NOMO-1 (cell line): ENCODE measurements around the gene F7.
A peak's percentile ranks its signal among the peaks of the same experiment; 100 is the strongest.
"Not testable (repeated sequence)": the region's sequence is repeated elsewhere in the genome, so short reads cannot be mapped to it uniquely, and the experiment has no call there.

Source experiments
- DNase-seq, 2 experiments: peaks; one replicate each; lab custom pipeline; 2025; ENCODE audit not compliant: unreplicated experiment in 2 of 2; lab: John Stamatoyannopoulos, UW

The F7 gene

DNA sequence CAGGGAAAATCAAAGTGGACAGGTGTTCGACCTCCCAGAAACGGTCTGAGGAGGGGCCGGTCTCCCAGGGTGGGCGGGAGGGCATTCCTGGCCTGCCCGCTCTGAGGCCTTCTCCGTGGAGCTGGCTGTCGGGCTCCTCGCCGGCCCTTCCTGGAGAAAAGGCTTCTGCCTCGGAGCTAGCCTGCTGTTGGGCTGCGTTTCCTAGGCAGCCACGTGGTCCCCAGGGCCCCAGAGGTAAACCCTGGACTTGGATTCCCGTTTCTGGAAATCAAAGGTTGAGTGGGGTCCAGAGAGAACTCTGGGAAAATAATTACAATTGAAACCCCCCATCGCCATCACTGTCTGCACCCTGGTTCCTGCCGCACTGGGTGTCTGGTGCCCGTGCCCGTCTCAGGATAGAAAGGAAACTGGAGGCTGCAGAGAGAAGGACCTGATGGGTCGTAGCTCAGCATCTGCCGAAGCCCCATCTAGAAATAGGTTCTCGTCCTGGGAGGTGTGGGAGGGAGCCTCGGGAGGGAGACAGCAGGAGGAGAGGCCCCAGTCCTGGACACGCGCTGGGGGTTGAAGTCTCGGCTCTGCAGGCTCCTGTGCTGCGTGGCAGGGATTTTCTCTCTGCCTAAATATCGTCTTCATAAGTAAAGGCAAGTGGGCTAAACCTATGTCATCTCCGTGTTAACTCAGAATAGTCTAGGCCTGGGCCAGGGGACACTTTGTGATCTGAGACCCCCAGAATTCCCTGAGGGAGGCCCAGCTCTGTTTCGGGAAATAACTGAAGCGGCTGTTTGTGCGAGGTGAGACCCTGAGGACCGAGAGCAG is 45.2 kb downstream of the F7 start:
- DNase-seq, result no peak

DNA sequence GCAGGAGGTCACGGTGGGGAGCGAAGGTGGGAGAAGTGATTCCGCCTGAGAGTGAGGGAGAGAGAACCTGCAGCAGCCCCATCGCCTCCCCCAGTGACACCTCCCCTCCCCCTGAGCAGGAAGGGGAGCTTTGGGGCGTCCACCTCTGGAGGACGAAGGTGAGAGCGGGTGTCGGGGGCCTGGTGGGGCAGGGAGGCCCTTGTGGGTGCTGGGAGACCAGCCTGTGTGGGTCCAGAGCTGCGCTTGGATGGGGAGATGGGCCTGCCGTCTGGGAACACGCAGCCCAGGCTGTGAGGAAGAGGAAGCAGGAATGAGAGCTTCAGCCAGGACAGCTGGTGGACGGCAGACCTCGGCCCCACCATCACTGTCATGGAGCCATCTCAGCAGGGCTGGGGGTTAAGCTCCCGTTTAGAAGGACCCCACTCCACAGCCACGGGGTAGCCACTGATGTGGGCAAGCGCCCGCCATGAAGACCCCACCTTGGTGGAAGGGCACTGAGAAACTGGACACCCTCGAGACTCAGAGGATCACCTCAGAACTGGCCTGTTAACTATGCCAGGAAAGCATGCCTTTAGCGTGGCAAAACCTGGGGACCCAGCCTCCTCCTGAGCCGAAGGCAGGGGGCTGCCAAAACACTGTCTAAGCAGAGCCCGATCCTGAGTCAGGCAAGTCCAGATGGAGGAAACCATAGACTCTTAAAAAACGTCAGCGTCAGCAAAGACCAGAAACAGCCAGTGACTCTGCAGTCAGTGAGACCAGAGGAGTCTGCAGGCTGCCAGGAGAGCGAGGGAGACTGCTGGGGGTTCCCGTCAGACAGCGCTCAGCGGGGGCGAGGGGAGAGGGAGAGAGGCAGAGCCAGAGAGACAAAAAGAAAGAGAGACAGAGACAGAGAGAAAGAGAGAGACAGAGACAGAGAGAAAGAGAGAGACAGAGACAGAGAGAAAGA is 46.4 kb downstream of the F7 start:
- no peak for DNase-seq

DNA sequence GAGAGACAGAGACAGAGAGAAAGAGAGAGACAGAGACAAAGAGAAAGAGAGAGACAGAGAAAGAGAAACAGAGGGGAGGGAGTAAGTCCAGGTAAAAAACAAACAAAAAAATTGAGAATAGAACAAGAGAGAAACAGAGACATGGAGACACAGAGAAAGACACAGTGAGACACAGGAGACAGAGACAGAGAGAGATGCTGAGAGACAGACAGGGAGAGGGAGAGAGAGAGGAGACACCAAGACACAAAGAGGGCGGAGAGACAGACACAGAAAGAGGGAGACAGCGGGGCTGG is 47.0 kb downstream of the F7 start:
- no peak for DNase-seq

DNA sequence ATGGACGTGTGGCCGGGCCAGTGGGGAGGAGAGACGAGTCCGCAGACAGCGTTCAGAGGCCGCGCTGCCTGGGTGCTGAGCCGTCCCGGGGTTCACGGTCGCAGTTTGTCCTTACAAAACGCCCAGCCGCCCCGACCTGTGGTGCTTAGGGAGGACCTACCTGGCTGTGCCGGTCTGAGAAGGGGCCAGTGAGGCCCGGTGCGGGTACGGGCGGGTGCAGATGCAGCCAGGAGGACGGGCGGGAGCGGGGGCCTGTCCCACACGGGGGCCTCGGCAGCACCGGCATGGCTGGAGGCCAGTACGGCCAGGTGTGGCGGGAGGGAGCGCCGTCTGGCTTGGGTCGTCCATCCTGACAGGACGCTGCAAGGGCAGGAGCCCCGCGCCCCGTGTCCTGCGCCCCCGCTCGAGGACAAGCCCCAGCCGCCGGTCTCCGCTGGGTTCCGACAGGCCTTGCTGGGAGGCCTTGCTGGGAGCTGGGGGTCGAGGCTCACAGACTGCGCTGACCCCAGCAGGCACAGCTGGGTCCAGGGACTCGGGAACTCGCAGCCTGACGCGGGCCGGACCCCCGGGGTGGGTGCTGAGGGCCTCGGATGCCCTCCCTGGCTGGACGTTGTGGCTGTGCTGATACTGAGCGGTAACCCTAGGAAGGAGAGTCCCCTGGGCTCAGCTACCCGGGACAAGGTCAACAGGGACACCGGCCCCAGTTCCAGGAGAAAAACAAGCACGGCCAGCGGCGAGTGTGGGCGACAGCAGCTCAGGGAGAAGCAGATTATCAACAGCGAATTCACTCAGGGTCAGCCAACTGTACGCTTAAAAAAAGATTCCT is 47.6 kb downstream of the F7 start:
- DNase-seq, result no peak

DNA sequence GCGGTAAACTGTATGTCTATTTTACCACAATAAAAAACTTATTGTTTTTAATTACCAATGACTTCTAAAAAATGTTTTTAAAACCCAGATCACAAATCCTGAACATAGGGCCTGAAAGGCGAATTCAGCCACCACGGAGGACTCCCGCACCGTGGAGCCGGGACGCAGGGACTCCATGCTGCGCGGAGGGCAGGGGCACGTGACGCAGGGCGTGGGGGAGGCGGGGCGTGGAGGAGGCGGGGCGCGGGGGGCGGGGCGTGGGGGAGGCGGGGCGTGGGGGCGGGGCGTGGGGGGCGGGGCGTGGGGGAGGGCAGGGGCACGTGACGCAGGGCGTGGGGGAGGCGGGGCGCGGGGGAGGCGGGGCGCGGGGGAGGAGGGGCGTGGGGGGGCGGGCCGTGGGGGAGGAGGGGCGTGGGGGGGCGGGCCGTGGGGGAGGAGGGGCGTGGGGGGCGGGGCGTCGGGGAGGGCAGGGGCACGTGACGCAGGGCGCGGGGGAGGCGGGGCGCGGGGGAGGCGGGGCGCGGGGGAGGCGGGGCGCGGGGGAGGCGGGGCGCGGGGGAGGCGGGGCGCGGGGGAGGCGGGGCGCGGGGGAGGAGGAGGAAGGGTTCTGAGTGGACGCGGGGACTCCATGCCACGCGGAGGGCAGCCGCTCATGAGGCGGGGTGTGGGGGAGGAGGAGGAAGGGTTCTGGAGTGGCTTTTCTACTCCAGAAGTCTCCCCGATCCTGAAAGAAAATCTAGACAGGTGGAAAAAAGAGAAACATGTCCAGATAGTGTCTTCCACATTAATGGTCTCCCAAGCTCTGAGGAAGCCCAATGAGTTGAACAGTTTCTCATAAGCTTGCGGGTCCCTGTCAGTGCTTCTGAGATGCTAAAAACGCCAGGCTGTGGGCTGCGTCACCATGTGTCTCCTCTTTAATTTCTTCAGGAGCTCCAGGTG is 48.5 kb downstream of the F7 start:
- peak; percentile 22 to 58 for DNase-seq

DNA sequence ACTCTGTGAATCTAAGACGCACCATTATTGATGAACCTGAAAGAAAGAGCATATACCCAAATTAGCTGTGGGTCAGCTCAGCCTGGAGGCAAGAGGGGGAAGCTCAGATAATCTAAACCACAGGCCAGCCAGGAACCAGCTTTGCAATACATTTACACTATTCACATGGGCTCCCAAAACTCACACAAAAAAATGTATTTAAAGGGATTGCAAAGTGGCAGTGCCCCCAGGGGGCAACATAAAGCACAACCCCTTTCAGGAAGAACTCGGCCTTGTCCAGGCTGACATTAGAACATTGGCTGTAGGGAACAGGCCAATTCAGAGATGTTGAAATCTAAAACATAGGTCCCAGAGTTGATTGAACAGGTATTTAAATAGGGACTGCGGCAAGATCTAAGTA is 49.6 kb downstream of the F7 start:
- peak in 1 of 2 experiments; percentile 2 for DNase-seq

DNA sequence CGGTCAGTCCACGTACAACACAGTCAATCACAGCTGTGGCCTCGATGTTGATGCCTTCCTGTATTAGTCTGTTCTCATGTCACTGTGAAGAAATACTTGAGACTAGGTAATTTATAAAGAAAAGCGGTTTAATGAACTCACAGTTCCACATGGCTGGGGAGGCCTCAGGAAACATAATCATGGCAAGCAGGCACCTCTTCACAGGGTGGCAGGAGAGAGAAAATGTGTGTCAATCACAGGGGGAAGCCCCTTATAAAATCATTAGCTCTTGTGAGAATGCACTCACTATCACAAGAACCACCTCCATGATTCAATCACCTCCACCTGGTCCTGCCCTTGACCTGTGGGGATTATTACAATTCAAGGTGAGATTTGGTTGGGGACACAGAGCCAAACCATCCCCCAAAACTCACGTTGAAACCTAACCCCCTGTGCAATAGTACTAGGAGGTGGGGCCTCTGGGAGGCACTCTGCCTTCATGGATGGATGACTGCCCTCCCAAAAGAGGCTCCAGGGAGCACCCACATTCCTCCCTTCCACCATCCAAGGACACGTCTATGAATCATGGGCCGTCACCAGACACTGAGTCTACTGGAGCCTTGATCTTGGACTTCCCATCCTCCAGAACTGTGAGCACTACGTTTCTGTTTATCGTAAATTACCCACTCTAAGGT is 50.5 kb downstream of the F7 start:
- no peak for DNase-seq

DNA sequence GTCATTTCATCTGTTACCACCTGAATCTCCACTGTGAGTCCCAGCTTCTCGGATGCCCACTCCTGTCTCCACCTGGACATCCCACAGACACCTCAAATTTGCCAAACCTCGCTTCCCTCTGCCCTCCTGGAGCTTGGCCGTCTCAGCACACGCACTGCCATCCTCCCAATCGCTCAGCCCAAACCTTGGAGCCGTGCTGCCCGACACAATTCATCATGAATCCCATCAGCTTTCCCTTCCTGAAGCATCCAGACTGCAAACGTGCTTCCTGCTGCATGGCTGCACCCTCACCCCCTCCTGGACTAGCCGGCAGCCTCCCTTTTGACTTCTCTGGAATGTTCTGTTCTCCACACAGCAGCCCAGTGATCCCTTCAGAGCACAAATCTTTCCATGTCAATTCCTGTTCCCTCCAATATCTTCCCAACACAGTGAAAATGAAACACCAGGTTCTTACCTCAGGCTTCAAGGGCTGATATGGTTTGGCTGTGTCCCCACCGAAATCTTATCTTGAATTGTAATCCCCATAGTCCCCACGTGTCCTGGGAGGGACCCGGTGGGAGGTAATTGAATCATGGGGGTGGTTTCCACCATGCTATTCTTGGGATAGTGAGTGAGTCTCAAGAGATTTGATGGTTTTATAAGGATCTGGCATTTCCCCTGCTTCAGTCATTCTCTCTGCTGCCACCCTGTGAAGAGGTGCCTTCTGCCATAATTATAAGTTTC is 51.8 kb downstream of the F7 start:
- DNase-seq, result no peak

DNA sequence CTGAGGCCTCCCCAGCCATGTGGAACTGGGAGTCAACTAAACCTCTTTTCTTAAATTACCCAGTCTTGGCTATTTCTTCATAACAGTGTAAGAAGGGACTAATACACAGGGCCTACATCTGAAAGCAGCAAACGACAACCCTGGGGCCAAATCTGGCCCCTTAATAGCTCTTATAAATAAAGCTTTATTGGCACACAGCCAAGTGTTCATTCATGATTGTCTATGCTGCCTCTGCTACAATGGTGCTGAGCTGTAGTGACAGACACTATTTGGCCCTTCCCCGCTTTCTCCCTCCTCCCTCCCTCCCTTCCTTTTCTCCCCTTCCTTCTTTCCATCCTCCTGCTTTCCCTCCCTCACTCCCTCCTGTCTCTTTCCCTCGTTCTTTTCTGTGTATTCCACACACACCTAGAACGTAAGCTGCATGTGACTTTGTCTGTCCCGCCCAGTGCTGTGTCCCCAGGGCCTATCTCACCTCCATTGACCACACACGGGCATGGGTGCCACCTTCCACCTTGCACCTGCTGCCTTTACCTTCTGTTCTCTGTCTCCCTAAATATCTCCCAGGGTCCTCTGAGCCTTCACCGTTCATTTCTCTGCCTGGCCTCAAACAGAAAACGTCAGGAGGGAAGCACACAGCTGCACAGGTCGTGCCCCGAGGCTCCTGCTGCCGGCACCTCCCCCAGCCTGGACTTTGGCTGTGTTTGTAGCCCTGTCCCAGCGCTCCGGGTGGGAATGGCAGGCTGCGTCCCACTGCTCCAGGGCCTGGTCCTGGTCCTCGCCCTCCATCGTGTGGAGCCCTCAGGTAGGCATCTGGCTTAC is 52.5 kb downstream of the F7 start, which contains the start of gene PROZ:
PROZ (plus strand) TSS at position 720 of the 819 bp plus-strand sequence; CDS start at position 733, 13 bp downstream.
- no peak for DNase-seq

DNA sequence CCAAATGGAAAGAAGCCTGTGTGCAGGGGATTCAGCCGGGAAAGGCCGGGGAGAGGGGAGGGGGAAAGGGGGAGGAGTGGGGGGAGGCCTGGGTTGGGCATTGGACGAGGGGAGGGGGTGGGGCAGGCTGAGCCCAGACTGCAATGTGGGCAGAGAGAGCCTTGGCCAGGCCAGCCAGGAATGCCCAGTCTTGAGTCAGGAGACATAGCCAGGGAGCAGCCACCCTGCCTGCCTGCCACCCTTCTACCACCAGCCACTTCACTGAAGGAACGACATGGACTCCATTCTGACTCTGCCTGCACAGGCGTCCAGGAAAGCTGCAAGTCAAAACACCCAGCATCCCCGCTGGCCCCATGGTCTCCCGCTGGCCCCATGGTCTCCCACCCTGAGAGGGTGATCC is 53.4 kb downstream of the F7 start:
- DNase-seq, result no peak

DNA sequence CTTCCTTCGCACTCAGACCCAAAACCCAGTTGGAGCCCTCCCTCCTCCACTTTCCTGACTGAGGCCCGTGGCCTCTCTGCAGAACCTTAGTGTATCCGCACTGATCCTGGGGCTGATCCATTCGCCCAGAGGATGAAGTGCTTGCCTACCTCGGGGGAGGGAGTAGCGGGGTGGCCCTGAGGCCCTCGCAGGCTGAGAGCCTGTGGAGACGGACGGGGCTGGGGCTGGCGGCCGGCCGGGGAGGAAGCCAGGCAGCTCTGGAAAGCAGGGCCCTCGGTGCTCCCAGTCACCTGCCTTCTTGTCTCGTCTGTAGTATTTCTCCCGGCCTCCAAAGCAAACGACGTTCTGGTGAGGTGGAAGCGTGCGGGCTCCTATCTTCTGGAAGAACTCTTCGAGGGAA is 54.1 kb downstream of the F7 start:
- DNase-seq, result no peak

DNA sequence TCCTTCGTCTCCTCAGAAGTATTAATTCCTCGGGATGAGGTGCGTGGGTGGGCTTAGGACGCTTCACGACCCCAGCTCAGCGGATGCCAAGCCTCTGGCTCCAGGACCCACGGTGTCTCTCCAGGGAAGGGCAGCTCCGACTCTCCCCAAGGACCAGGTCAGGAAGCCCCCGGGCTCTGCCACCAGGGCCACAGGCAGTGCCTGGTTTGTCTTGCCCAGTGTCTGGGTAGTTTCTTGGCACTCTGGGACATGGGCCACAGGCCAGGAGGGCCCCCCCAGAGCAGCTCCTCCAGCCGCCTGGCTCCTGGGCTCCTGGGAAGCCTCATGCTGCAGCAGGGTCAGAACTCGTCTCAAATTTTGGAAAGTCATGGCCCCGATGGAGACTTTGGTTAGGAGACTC is 55.4 kb downstream of the F7 start:
- DNase-seq, result no peak

DNA sequence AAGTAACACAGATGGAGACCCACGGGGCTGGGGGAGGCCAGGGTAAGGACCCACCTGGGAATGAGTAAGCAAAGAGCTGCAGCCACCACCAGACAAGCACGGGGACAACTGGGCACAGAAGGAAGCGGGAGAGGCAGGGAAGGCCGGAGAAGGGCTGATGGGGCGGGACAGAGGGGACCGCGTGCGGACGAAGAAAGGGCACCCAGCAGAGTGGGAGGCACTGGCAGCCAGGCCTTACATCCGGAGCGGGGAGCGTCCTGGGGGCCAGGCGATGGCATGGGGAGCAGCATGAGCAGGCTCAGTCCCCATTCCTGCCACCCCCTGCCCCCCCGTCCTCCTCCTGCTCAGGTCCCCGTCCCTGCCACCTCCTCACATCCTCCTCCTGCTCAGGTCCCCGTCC is 55.8 kb downstream of the F7 start:
- no peak for DNase-seq

DNA sequence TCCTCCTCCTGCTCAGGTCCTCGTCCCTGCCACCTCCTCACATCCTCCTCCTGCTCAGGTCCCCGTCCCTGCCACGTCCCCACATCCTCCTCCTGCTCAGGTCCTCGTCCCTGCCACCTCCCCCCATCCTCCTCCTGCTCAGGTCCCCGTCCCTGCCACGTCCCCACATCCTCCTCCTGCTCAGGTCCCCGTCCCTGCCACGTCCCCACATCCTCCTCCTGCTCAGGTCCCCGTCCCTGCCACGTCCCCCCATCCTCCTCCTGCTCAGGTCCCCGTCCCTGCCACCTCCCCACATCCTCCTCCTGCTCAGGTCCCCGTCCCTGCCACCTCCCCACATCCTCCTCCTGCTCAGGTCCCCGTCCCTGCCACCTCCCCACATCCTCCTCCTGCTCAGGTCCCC is 56.4 kb downstream of the F7 start:
- not testable (repeated sequence) for DNase-seq

DNA sequence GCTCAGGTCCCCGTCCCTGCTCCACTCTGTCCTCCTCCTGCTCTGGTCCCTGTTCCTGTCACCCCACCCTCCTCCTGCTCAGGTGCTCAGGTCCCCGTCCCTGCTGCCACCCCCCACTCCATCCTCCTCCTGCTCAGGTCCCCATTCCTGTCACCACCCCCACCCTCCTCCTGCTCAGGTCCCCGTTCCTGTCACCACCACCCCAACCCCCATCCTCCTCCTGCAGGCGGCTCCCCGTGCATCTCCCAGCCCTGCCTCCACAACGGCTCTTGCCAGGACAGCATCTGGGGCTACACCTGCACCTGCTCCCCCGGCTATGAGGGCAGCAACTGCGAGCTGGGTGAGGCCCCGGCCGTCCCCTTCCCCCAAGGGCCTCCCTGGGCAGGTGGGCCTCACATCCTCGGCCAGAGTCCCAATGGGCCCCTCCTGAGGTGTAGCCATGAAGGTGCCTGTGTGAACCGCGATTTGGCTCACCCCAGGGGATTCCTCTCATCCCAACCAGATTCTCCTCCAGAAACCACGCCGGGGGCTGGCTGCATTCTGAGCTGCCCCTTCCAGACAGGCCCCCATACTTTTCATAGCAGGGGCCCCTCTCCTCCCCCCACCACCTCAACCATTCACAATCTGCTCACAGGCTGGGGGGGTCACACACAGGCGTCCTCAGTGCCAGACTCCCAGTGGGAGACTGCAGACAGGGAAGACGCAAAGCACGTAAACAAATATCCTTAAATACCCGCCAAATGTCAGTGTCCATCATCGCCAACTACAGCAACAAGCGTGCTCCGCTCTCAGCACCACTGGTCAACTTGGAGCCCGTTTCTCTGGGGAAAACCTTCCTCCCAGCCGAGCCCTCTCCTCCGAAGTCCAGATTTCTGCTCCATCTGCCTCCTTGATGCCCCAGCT is 57.4 kb downstream of the F7 start:
- DNase-seq, result no peak

DNA sequence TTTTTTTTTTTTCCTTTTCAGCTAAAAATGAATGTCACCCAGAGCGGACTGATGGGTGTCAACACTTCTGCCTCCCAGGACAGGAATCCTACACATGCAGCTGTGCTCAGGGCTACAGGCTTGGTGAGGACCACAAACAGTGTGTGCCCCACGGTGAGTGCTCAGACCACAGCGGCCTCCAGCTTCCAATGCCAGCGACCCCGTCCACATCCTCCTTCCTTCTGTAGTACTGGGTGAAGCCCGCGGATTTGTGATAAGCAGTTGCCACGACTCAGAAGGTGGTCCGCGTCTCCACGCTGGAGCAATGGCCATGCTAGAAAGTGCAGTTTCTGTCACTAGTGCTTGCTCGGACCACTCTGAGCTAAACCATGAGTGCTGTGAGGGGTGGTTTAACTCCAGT is 58.9 kb downstream of the F7 start:
- no peak for DNase-seq

DNA sequence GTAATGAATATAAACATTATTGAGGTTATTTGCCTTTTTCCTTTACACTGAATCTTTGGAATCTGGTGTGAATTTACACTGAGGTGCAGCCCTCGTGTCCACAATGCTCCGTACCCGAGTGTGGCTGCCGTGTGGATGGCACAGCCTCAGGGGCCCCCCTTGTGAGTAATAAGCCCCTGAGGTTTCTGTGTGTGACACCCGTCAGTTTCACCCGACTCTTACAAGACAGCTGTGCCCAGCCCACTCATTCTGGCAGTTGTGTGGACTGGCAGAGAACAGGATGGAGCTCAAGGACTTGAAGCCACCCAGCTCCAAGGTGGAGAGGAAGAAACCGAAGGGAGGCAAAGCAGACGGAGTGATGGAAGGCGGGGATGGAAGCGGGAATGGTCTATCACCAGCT is 60.7 kb downstream of the F7 start:
- no peak for DNase-seq
